Sigmoid colon (tissue), 7 donors: ENCODE results near the gene CEP295NL. TPM values are rescaled to one million over a fixed set of nuclear protein-coding genes. Genes with fewer than 3 reads are reported as not detected.

Experiments
- DNase-seq: peaks from one replicate; pipeline ENCODE4 v3.0.0-alpha.2; 2019
- H3K27ac ChIP-seq, 4 donors: fragments of 200-600 bp; sonication (generic); one replicate each; pipeline ENCODE4 v1.5.1; 2016 to 2019; ENCODE audit warnings: mild to moderate bottlenecking in 1 of 4
- H3K27me3 ChIP-seq, 3 donors: fragments of 200-600 bp; sonication (generic); one replicate each; pipeline ENCODE4 v1.5.1; 2019; ENCODE audit warnings: mild to moderate bottlenecking in 1 of 3
- H3K36me3 ChIP-seq, 4 donors: fragments of 200-600 bp; sonication (generic); one replicate each; pipeline ENCODE4 v1.5.1; 2016 to 2019
- H3K4me1 ChIP-seq, 4 donors: fragments of 200-600 bp; sonication (generic); one replicate each; pipeline ENCODE4 v1.5.1; 2017 to 2019
- H3K4me3 ChIP-seq, 4 donors: fragments of 200-600 bp; sonication (generic); one replicate each; pipeline ENCODE4 v1.5.1; 2017 to 2019; ENCODE audit warnings: mild to moderate bottlenecking in 2 of 4, moderate library complexity in 1 of 4
- H3K9me3 ChIP-seq, 4 donors: fragments of 200-600 bp in 3 of 4; sonication (generic) in 3 of 4; one replicate each; pipeline versions ENCODE4 v1.5.1 to v1.6.1; 2013 to 2019
- EP300 ChIP-seq, 4 donors: sonication (generic); formaldehyde crosslinking; IDR thresholded peaks; one replicate each; pipeline ENCODE4 v1.6.1; 2017; ENCODE audit warnings: antibody characterized with exemption in 4 of 4
- POLR2A ChIP-seq, 2 donors: fragments of 450-650 bp; IDR thresholded peaks; one replicate each; pipeline ENCODE4 v1.6.1; 2016; ENCODE audit warnings: antibody characterized with exemption in 2 of 2, mild to moderate bottlenecking in 2 of 2, moderate library complexity in 2 of 2
- POLR2AphosphoS5 ChIP-seq, 4 donors: sonication (generic); formaldehyde crosslinking; IDR thresholded peaks; one replicate each; pipeline ENCODE4 v1.6.1; 2017; ENCODE audit warnings: antibody characterized with exemption in 4 of 4
- WGBS, 2 donors: extraction: QIAGEN DNeasy Blood & Tissue Kit; methylation state at CpG; one replicate each; pipeline ENCODE4 v1.1.7; 2013; 5-methylcytosine and 5-hydroxymethylcytosine counted together
- intact Hi-C: fragments of 100-400 bp; cut with DNase I; formaldehyde crosslinking; loops from one replicate; pipeline ENCODE4 v1.15.1; 2023
- polyA plus RNA-seq, 3 donors: library from polyadenylated mRNA; stranded (reverse); fragments of 200-250 nt; gene quantifications; one replicate each; pipeline ENCODE4 v1.2.3, GENCODE V29; 2013
- total RNA-seq, 4 donors: library from RNA; depleted of rRNA; stranded (reverse); fragments of >200 nt; gene quantifications; one replicate each; pipeline ENCODE4 v1.1.0, GENCODE V29; 2016
- TF ChIP-seq, protein P1 (sequence below), 4 experiments: fragments of 450-650 bp in 3 of 4; fragments of 200-600 bp in 1 of 4; IDR thresholded peaks; one replicate each; pipeline ENCODE4 v1.5.1; 2016 to 2019; ENCODE audit warnings: antibody characterized with exemption in 4 of 4, mild to moderate bottlenecking in 3 of 4, moderate library complexity in 2 of 4
- donor health status: healthy with polysubstance abuse.
- donor health status: Bipolar disorder and iron deficiency.
- donor health status: healthy.

Gene CEP295NL
- total and polyA plus RNA-seq, 7 donors, result 0.89 to 13.8 (median 1.8) TPM; not detected in 2

DNA sequence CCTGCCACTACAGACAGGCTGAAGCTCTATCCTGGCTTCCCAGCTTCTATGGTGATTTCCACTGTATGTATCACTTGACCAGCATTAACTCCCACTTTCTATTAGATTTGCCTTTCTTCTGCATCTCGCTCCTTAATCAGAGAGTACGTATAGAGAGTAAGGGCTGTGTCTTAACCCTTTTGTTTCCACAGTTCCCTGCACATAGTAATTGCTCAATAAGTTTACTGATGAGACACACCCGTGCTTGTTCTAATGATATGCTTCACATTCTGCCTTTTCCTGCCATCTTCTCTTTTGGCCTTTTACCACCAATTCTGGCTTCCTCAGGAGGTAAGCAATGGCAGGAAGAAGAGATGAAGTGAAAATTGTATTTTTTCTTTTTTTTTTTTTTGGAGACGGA lies 41.8 kb downstream of the CEP295NL start:
- intact Hi-C loops, result no loop called here
- 90 to 93% methylated on average over 4 of the region's 4 CpGs for WGBS, 2 donors
- peaks cover 7 to 51% (median 15%) of the 10 kb centered on the region in 4 donors for H3K36me3 ChIP-seq

DNA sequence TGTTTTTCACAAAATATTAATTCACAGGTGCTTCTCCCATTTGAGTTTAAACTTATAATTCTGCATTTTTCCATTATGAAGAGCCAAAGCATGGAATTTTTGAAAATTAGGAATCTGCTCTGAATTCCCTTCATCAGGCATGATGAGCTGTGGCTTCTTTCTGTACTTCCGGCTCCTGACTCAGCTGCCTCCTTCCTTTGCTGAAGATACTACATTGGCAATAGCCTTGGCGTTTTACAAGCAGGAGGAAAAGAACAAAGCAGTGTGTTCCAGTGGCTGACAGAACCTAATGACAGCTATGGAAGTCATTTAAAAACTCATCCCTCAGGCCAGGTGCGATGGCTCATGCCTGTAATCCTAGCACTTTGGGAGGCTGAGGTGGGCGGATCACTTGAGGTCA lies 44.0 kb downstream of the CEP295NL start:
- no peak overlapping the region for H3K4me3 ChIP-seq
- WGBS, 2 donors, result 85 to 91% methylated on average over 4 of the region's 4 CpGs
- TF ChIP-seq EP300 (IDR thresholded peaks at IDR 0.05) (no peak), POLR2A (IDR thresholded peaks at IDR 0.05) (no peak), POLR2AphosphoS5 (IDR thresholded peaks at IDR 0.05) (no peak)
- TF ChIP-seq, protein P1, sequence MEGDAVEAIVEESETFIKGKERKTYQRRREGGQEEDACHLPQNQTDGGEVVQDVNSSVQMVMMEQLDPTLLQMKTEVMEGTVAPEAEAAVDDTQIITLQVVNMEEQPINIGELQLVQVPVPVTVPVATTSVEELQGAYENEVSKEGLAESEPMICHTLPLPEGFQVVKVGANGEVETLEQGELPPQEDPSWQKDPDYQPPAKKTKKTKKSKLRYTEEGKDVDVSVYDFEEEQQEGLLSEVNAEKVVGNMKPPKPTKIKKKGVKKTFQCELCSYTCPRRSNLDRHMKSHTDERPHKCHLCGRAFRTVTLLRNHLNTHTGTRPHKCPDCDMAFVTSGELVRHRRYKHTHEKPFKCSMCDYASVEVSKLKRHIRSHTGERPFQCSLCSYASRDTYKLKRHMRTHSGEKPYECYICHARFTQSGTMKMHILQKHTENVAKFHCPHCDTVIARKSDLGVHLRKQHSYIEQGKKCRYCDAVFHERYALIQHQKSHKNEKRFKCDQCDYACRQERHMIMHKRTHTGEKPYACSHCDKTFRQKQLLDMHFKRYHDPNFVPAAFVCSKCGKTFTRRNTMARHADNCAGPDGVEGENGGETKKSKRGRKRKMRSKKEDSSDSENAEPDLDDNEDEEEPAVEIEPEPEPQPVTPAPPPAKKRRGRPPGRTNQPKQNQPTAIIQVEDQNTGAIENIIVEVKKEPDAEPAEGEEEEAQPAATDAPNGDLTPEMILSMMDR (IDR thresholded peaks at IDR 0.05), result no peak
- peaks cover 12 to 73% (median 28%) of the 10 kb centered on the region in 4 donors for H3K36me3 ChIP-seq
- DNase-seq, result no peak
- H3K27me3 ChIP-seq, result no peaks in the 10 kb centered on the region
- no peaks in the 10 kb centered on the region for H3K9me3 ChIP-seq
- intact Hi-C loops, result no loop called here
- no peak overlapping the region for H3K27ac ChIP-seq
- peaks cover 0 to 19% (median 14%) of the 10 kb centered on the region in 4 donors for H3K4me1 ChIP-seq

More for the DNA sequence above, 41.8 kb downstream of the CEP295NL start:
- Histone ChIP-seq H3K9me3 (no peaks in the 10 kb centered on the region), H3K4me1 (peaks cover 0 to 27% (median 24%) of the 10 kb centered on the region in 4 donors), H3K4me3 (no peak overlapping the region), H3K27ac (peak overlapping the region; percentile 70 to 84 (median 80)), H3K27me3 (no peaks in the 10 kb centered on the region)
- no peak for DNase-seq
- TF ChIP-seq EP300 (IDR thresholded peaks at IDR 0.05) (no peak), POLR2A (IDR thresholded peaks at IDR 0.05) (no peak), POLR2AphosphoS5 (IDR thresholded peaks at IDR 0.05) (no peak)
- TF ChIP-seq, protein P1 (IDR thresholded peaks at IDR 0.05), result no peak

DNA sequence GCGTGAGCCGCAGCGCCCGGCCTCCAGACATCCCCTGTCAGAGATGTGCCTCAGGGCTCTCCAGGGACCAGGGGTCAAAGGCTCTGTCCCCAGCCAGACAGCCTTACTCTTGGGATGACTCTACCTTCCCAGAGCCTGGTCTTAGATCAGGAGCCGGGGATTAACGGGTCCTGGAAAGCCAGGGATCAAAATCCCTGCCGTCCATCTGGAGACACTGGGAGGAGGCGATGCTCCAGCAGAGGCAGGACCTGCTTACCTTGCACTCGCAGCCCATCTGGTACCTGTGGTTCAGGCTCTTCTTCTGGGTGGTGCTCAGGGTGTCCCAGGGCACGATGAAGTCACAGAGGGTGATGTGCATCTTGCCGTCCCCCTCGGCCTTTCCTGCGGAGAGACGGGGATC lies 45.7 kb downstream of the CEP295NL start:
- DNase-seq, result no peak
- Histone ChIP-seq H3K27me3 (no peaks in the 10 kb centered on the region), H3K4me1 (peaks cover 0 to 11% (median 9%) of the 10 kb centered on the region in 4 donors), H3K9me3 (no peaks in the 10 kb centered on the region), H3K4me3 (no peak overlapping the region), H3K27ac (no peak overlapping the region), H3K36me3 (peaks cover 12 to 75% (median 31%) of the 10 kb centered on the region in 4 donors)
- WGBS, 2 donors, result 93 to 96% methylated on average over 14 of the region's 14 CpGs
- intact Hi-C loops, result no loop called here
- no peak for TF ChIP-seq EP300 (IDR thresholded peaks at IDR 0.05)
- no peak for TF ChIP-seq POLR2A (IDR thresholded peaks at IDR 0.05)

DNA sequence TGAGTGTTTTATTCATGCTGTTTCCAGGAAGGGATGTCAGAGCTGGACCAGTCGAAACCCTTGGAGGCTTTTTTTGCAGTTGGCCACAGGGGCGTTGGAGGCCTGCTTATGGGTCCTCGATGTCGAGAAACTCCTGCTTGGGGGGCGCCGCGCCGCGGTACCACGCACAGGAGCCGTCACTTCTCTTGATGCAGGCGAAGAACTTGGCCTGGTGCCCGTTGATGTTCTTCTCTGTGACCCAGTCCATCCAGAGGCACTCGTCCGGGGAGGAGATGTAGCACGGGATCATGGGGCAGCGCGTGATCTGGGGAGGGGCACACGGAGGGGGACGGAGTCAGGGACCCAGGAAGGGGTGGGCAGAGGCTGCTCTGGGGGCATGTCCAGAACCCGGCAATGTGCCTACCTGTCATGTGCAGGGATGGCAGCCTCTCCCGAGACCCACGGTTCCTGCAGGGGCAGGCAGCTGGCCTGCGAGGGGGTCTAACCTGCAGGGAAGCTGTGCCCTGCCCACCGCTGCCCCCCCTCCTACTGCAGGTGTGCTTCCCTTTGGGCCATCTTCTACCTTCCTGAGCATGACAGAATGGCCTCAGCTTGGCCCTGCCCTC lies 47.3 kb downstream of the CEP295NL start:
- intact Hi-C loops, result no loop called here
- H3K4me3 ChIP-seq, result no peak overlapping the region
- H3K27me3 ChIP-seq, result no peaks in the 10 kb centered on the region
- no peak for DNase-seq
- H3K4me1 ChIP-seq, result no peaks in the 10 kb centered on the region
- H3K27ac ChIP-seq, result no peak overlapping the region
- H3K36me3 ChIP-seq, result peaks cover 12 to 78% (median 31%) of the 10 kb centered on the region in 4 donors
- no peak for TF ChIP-seq EP300 (IDR thresholded peaks at IDR 0.05)
- no peak for TF ChIP-seq POLR2AphosphoS5 (IDR thresholded peaks at IDR 0.05)
- no peak for TF ChIP-seq POLR2A (IDR thresholded peaks at IDR 0.05)
- TF ChIP-seq, protein P1 (IDR thresholded peaks at IDR 0.05), result no peak
- 94% methylated on average over 25 of the region's 25 CpGs for WGBS, 2 donors
- H3K9me3 ChIP-seq, result no peaks in the 10 kb centered on the region

DNA sequence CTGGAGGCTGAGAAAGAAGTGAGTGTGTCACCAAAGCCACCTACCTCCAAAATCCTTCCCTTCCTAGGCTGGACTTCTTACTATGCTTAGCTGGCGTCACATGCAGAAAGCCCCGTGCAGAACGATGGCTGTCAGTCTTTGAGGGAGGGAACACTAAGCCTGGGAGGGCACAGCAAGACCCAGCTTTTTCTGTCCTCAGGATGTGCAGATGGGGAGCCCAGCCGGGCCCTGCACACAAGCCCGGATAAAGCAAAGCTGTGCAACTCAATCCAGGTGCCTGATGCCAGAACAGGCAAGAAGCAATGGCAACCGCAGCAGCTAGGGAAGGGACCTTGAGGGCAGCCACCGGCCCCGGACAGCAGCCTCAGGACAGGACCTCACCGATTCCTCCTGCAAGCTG lies 48.5 kb downstream of the CEP295NL start:
- H3K36me3 ChIP-seq, result peaks cover 12 to 70% (median 31%) of the 10 kb centered on the region in 4 donors
- no peaks in the 10 kb centered on the region for H3K9me3 ChIP-seq
- H3K27me3 ChIP-seq, result no peaks in the 10 kb centered on the region
- H3K27ac ChIP-seq, result no peak overlapping the region
- H3K4me3 ChIP-seq, result no peak overlapping the region
- H3K4me1 ChIP-seq, result no peaks in the 10 kb centered on the region
- TF ChIP-seq, protein P1 (IDR thresholded peaks at IDR 0.05), result no peak
- TF ChIP-seq EP300 (IDR thresholded peaks at IDR 0.05) (no peak), POLR2AphosphoS5 (IDR thresholded peaks at IDR 0.05) (peak in 1 of 4 donors; percentile 10), POLR2A (IDR thresholded peaks at IDR 0.05) (no peak)
- intact Hi-C loops, result no loop called here
- WGBS, 2 donors, result 69 to 84% methylated on average over 9 of the region's 9 CpGs
- DNase-seq, result no peak
